Bronchial epithelial cell (primary cell): Measurements from ENCODE around the gene IFNLR1. TPM values are rescaled to one million over a fixed set of nuclear protein-coding genes. Genes with fewer than 3 reads are reported as not detected.

Source experiments
- DNase-seq: peaks from one replicate; pipeline ENCODE4 v3.0.0-alpha.2; 2010; ENCODE audit warnings: low read depth
- FAIRE-seq: peaks from 2 replicates; lab custom pipeline; 2011; peaks lifted over from hg19 to GRCh38; lab: Jason Lieb, UNC
- H3K27me3 ChIP-seq: 2 replicates; pipeline ENCODE4 v1.5.1; 2011; ENCODE audit warnings: low read length; ENCODE audit not compliant: control insufficient read depth, insufficient read depth
- H3K36me3 ChIP-seq: 2 replicates; pipeline ENCODE4 v1.5.1; 2011; ENCODE audit warnings: low read length; ENCODE audit not compliant: control insufficient read depth, insufficient read depth
- H3K4me3 ChIP-seq: 2 replicates; pipeline ENCODE4 v1.5.1; 2011; ENCODE audit warnings: mild to moderate bottlenecking, low read depth, low read length, control low read depth
- total RNA-seq: library from RNA; depleted of rRNA; stranded (reverse); fragments of >200 nt; gene quantifications from 2 replicates; pipeline ENCODE4 v1.2.1, GENCODE V29; 2014
- TF ChIP-seq, protein P1 (sequence below): IDR thresholded peaks from 2 replicates; pipeline ENCODE4 v1.5.1; 2011; ENCODE audit warnings: mild to moderate bottlenecking, moderate library complexity, low read length, control low read depth, inconsistent platforms; ENCODE audit not compliant: insufficient read depth, severe bottlenecking

IFNLR1 gene
- total RNA-seq, 1 donor from 2014 or later, result 4.5 TPM

DNA sequence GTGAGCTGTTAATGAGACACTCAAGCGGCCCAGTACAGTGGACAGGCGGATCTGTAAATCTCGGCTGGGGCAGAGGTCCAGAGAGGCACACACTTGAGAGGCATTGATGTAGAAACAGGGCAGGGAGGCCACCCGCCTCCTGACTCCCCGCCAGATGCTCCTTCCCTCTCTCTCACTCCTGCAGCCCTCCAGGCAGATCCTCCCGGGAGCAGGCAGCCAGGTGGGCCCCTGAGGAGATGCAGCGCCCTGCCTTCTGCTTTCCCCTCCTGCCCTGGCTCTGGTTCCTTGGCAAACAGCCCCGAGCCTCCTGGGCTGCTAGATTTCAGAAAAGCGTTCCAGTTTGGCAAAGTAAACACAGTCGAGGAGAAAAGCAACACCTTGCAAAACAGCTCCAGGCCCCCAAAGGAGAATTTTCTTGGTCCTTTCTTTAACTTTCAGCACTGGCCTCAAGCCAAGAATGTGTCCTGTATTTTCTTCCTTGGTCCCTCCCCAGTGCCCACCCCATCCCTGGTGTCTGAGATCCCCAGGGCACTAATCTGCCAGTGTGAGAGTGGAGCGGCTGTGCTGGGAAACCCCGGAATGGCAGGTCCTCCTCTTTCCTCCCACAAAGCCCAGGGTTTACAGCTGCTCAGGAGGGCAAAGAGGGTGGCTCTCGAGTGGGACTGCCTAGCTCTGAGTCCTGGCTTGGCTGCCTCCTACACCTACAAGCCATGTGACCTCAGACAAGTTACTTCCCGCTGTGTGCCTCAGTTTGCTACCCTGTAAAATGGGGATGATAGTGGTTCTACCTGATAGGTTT is 29.4 kb upstream of the IFNLR1 start:
- no peak for DNase-seq
- no peak for FAIRE-seq
- Histone ChIP-seq H3K4me3 (no peak overlapping the region), H3K36me3 (no peaks in the 10 kb centered on the region), H3K27me3 (peaks cover 12% of the 10 kb centered on the region)
- TF ChIP-seq, protein P1, sequence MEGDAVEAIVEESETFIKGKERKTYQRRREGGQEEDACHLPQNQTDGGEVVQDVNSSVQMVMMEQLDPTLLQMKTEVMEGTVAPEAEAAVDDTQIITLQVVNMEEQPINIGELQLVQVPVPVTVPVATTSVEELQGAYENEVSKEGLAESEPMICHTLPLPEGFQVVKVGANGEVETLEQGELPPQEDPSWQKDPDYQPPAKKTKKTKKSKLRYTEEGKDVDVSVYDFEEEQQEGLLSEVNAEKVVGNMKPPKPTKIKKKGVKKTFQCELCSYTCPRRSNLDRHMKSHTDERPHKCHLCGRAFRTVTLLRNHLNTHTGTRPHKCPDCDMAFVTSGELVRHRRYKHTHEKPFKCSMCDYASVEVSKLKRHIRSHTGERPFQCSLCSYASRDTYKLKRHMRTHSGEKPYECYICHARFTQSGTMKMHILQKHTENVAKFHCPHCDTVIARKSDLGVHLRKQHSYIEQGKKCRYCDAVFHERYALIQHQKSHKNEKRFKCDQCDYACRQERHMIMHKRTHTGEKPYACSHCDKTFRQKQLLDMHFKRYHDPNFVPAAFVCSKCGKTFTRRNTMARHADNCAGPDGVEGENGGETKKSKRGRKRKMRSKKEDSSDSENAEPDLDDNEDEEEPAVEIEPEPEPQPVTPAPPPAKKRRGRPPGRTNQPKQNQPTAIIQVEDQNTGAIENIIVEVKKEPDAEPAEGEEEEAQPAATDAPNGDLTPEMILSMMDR, result no peak

DNA sequence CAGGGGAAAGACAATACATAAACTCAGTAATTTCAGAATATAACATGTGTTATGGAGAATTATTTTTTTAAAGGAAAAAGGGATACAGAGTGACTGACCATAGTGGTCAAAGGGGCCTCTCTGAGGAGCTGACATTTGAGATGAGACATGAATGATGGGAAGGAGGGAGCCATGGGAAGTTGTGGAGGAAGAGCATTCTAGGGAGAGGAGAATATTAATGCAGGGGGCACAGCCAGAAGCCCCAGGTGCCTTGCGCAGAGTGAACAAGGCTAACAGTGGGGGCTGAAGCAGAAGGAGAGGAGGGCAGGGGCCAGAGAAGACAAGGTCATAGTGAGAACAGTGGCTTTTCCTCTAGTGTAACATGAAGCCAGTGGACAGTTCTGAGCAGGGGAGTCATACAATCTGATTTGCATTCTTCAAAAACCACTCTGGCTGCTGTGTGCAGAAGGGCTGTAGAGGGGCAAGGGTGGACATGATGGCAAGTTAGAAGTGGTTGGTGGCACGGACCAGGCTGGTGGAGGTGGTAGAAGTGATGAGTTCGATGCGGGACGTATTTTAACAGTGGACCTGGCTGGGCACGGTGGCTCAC is 28.2 kb upstream of the IFNLR1 start:
- no peak overlapping the region for H3K4me3 ChIP-seq
- TF ChIP-seq, protein P1, result no peak
- peaks cover 12% of the 10 kb centered on the region for H3K27me3 ChIP-seq
- FAIRE-seq, result no peak
- no peaks in the 10 kb centered on the region for H3K36me3 ChIP-seq
- DNase-seq, result no peak

DNA sequence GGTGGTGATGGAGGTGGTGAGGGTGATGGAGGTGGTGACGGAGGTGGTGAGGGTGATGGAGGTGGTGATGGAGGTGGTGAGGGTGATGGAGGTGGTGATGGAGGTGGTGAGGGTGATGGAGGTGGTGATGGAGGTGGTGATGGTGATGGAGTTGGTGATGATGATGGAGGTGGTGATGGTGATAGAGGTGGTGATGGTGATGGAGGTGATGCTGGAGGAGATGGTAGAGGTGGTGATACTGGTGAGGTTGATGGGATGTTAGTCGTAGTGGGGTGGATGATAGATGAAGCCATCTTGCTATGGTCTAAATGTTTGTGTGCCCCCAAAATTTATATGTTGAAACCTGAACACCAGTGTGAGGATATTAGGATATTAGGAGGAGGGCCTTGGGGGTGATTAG is 25.3 kb upstream of the IFNLR1 start:
- H3K36me3 ChIP-seq, result no peaks in the 10 kb centered on the region
- FAIRE-seq (no peak), DNase-seq (no peak)
- H3K27me3 ChIP-seq, result peaks cover 12% of the 10 kb centered on the region
- no peak overlapping the region for H3K4me3 ChIP-seq
- TF ChIP-seq, protein P1, result no peak

DNA sequence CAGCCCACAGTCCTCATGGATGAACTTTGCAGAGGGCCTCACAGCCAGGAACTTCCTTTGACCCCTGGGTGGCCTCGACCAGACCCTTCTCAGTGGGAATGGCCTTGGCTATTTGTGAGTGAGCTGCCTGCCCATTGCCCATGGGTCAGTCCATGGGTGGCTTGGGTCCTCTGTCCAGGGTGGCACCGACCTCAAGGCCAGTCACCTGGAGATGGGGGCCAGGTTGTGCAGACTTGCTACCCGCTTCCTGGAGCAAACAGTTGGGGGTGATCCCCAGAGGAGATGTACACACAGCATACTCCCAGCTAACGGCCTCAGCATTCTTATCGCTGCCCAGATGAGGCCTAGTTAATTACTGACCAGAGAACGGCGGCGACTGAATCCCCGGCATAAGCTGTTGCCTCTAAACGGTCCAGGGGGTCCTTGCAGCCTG is 23.1 kb upstream of the IFNLR1 start:
- H3K4me3 ChIP-seq, result no peak overlapping the region
- no peak for DNase-seq
- TF ChIP-seq, protein P1, result no peak
- H3K36me3 ChIP-seq, result no peaks in the 10 kb centered on the region
- FAIRE-seq, result no peak
- peaks cover 6% of the 10 kb centered on the region for H3K27me3 ChIP-seq

- DNase-seq (no peak), FAIRE-seq (peak; percentile 84)
- Histone ChIP-seq H3K36me3 (no peaks in the 10 kb centered on the region), H3K4me3 (no peak overlapping the region), H3K27me3 (peaks cover 1% of the 10 kb centered on the region)
- TF ChIP-seq, protein P1, result no peak
These were observed 22.0 kb upstream of the IFNLR1 start for GRCh38 chr1:24209097-24209496.
